RPMI8226 (cell line): ENCODE data around the gene MEF2C.

ENCODE experiments used
- DNase-seq: peaks from one replicate; pipeline ENCODE4 v3.0.0-alpha.2; 2015

The MEF2C gene

GRCh38 chr5:88888291-88888690 is 5.3 kb upstream of the MEF2C start:
- no peak for DNase-seq

- no peak for DNase-seq
These were observed 4.4 kb upstream of the MEF2C start for GRCh38 chr5:88887342-88887741.

- peak; percentile 57 for DNase-seq
These were observed 3.9 kb upstream of the MEF2C start for GRCh38 chr5:88886746-88887341.

GRCh38 chr5:88886252-88886651 is 3.3 kb upstream of the MEF2C start:
- peak; percentile 35 for DNase-seq

GRCh38 chr5:88885002-88885401 is 2.0 kb upstream of the MEF2C start:
- peak; percentile 49 for DNase-seq

GRCh38 chr5:88884608-88884877 is 1.6 kb upstream of the MEF2C start:
- no peak for DNase-seq

DNA sequence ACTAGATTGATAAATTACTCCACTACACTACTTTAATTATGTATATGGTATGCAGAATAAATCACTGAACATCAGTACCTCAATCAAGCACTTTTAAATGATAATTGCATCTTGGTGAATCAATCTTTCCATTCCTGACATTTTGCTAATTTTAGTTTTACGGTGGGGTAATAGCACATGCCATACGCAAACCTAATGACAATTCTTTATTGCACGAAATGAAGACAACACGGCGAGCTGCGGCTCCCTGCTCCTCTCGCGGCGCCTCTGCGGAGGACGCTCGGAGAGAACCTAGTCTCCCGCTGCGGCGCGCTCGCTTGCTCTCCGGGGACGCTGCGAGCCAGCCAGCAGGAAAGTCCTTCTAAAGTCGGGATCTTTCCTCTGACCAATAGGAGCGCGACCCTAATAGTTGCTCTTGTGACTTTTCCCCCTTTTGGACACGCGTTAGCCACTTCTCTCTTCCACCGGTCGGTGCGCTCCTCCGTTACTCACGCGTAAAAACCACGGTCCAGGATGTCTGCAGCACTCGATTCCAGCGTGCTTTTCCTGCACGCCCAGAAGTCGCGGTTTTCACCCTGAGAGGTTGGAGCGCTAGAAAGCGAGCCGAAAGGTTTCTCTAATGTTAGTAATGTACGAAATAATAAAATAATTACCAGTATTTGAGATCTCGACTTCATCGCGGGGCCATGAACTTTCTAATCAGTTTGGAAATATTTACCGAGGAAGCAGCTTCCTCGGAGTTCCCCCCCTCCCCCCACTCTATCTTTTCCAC is 1.0 kb upstream of the MEF2C start:
- peak; percentile 74 for DNase-seq

- peak; percentile 59 for DNase-seq
These were observed 527 bp downstream of the MEF2C start for GRCh38 chr5:88882276-88883038.

DNA sequence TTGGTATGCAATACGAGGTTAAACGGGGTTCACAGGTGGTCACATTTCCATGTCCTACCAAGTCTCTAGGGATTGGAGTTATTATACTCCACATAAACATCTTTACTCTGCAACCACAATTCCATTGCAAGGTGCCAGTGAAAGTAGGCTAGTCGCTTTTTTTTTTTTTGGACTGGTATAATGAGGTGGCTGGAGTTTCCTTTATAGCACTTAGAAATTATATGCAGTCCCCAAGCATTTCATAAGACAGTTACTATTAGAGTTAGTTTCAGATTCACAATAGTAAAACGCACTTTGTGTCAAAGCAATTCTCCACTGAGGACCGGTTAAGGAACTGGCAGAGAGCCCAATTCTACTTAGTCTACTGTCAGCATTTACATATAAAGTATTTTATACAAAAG is 1.4 kb downstream of the MEF2C start:
- DNase-seq: peak; percentile 91

DNA sequence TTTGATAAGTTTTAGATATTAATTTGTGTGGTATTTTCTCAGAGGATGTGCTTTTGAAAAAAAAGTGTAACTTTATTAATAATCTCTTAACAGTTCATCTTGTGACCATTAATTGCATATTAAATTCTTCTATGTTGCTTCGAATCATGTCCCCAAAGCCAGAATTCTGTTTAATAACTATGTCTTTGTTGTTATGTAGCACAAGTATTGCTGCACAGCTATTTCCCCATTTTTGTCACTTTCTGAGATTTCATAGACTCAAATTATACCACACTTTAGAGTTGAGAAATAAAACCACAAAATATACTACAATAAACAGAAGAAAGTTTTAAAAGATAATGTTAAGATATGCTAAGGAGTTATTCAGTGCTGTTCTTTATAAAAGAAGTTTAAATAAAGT is 2.8 kb downstream of the MEF2C start:
- no peak for DNase-seq

- peak; percentile 53 for DNase-seq
These were observed 3.3 kb downstream of the MEF2C start for GRCh38 chr5:88879724-88880123.

- DNase-seq: peak; percentile 30
These were observed 4.0 kb downstream of the MEF2C start for GRCh38 chr5:88878976-88879375.

DNA sequence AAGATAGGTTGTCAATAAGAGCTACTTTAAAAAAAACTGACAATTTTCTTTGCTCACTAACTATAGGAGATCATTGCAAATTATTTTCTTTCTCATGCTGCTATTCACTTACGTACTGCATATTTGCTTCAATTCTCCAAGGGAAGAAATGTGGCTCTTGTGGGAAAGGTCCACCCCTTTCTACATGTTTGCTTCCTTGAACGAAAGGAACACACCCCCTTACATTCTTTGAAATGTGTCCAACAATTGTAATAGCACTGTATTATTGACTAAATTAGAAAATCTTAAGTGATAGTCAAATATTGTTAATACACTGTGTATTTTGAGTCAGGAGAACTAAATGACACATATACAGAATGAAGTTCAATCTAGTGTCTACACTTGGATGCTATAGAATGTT is 5.2 kb downstream of the MEF2C start:
- no peak for DNase-seq

DNA sequence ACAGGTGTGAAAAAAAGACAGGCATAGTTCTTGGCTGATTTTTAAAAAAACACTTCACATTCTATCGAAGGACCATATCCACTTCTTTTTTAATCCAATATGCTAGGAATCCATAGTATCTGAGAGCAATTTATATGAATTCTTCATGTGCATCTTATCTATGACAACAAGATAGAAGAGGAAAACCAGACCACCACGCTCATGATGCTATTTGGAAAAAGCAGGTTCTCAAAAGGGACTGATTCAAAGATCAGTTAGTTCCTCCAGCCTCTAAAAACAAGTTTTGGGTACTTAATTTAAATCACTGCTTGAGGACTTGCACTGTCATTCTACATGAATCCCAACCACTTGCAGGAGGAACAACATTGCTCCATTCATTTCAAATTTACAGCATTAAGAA is 6.3 kb downstream of the MEF2C start:
- no peak for DNase-seq

- peak; percentile 73 for DNase-seq
These were observed 7.4 kb downstream of the MEF2C start for GRCh38 chr5:88875341-88876234.

DNA sequence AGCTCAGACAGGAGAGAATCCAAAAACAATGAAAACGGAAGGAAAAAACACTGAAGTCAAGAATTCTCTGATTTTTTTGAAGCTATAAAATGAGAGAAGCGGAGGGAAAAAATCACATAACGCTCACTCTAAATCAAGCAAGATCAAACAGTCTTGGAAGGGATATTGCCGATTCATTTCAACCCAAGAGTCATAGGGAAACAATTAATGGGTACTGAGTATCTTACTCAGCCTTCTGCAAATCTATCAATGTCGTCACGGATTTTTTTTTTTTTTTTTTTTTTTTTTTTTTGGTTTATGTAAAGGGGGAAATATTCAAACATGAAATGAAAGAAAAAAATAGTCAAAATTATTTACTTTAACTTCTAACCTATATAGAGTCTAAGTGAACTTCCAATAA is 9.5 kb downstream of the MEF2C start:
- no peak for DNase-seq

GRCh38 chr5:88872971-88873370 is 10.0 kb downstream of the MEF2C start:
- no peak for DNase-seq

DNA sequence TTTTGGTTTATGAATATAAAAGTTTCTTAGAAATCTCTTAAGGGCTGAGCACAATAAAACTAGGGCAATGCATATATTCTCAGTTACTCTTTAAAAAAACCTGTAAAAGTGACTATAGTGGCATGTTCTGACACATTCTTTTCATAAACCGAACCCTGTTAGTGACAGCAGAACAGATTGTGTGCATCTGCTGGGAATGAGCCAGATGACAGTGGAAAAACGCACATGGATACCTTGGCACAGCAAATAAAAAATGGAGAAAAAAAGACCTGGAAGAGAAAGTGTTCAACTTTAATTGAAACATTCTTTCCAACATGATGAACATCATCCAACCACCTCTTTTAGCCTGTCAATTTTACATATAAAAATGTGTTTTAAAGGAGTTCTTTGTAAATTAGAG is 12.7 kb downstream of the MEF2C start:
- DNase-seq: no peak

DNA sequence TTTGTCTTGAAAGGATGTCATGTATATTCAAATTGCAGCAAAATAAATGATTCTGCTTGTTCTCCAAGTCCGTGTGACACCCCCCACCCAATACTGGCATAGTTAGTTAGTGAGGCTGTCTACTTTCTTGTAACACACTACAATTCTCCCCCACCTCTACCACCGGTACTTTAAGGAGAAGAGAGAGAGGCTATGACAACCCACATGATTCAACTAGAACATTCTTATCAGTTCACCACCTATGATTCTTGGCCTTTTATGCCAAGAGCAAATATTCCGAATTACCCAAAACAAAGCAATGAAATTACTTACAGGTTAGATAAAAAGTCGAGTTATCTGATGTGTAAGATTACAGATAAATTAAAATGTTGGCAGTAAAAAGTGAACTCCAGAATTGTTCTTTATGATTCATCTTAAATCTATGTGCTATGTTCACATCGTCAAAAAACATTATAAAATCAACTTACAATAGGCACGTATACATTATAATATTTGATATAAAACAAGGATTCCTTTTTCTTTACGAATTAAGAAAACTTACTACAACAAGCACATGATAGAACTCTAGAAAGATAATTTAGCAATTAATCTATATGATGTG is 14.4 kb downstream of the MEF2C start:
- DNase-seq: no peak

- no peak for DNase-seq
These were observed 15.3 kb downstream of the MEF2C start for GRCh38 chr5:88867638-88868037.

DNA sequence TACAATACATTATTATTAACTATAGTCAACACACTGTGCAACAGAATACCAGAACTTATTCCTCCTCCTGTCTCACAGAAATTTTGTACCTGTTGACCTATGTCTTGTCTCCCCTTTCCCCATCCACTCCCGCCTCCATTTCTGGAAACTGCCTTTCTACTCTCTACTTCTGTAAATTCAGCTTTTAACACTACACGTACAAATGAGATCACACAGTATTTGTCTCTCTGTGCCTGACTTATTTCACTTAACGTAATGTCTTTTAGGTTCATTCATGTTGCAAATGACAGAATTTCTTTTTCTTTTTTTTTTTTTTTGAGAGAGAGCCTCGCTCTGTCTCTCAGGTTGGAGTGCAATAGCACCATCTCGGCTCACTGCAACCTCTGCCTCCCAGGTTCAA is 19.5 kb downstream of the MEF2C start:
- DNase-seq: no peak

DNA sequence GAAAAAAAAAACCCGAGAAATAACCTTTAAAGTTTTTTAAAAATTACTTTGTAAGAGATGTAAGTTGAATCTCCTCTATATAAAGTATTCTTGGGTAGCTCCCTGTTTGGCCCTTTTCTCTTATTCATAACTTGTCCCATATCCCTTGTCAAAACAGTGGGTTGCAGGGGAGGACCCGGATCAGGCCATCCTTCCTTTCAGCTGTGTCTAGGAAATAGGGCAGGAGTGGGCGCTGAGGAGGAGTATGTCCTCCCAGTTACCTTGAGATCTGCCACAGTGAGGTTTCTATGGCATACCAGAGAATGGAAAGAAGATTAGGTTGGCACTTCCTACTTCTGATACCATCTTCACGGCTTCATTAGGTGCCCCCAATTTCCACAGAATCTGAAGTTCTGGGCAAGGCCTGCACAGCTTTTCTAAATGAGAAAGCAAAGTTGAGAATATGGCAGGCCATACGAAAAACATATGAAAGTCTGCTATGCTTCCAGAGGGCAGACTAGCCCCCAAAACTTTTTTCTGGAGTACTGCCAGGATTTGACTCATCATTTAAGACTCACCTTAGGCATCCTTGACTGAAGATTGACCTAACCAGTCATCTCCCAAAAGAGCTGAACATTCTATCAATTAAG is 20.3 kb downstream of the MEF2C start:
- no peak for DNase-seq
